Stimulated activated CD4-positive, alpha-beta T cell treated with anti-CD3 and anti-CD28 coated beads, Interleukin-12 subunit alpha, Interleukin-12 subunit beta, amount 100 ng/mL, for 4 hours (primary cell): Measurements from ENCODE around the gene CDHR1.
A peak's percentile ranks its signal among the peaks of the same experiment; 100 is the strongest.

Experiments used
- DNase-seq: peaks from one replicate; pipeline ENCODE4 v3.0.0-alpha.2; 2020

The CDHR1 gene

DNA sequence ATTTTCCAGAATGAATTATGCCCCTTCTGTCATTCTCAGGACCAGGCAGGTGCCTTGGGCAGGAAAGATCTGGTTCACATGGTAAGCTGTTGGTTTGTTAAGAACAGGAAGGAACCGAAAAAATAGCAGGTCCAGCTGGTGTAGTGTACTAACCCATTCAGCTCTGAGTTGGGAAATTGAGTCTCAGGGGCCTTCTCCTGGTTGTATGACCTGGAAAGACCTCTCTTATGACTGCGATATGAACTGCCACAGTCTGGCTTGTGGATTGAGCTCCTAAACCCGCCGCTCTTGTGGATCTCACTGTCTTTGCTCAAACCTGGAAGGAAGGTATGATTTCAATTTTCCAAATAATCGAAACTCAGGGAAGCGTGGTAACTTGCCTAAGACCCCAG, 42.5 kb downstream of the CDHR1 start:
- no peak for DNase-seq

DNA sequence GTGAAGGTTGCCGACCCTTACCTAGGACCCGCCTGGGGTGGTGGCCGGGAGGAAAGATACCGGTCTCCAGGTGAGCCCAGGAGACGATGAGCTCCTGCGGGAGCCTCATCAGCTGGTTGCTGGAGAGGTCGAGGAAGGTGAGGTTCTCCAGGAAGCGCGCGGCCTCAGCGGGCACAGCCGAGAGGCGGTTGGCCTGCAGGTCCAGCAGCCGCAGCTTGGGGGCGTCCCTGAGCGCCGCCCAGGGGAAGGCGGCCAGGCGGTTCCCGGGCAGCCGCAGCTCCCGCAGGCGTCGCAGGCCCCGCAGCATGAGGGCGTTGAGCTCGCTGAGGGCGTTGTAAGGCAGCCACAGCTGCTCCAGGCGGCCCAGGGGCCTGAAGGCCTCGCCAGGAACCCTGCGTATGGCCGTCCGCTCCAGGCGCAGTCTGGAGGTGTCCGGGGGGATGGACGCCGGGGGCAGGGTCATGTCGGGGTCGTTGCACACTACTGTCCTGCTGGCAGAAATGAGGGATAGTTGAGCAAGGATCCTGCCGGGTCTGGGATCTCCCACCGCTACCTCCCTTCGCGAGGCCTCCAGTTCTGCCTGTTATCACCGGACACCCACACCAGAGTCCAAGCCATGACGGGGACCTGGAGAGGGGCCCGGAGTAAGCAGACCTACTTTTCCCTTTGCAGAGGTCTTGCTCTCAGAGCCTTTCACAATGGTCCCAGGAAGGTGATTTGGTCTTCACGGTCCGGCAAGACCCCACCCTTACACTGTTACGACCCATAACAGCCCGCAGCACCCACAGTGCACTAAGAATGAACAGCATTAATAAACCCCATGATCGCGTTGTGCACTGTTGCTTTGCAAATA, 43.1 kb downstream of the CDHR1 start:
- no peak for DNase-seq

DNA sequence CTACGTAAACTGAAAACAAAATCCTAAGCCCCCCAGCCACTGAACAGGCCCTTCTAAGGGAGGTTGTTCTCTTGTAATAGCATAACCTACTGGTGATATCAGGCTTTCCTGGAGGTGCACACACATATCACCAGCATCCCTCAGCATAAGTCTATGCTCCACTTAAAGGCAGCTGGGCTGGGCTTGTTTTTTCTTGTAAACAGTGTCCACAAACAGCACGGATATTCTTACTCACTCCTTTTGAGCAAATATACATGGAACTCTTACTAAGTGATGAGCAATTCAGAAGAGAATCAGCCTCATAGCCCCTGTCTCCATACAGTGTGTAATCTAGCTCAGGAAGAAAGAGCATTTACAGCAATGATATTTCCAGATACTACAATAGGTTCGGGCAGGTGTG, 44.6 kb downstream of the CDHR1 start:
- no peak for DNase-seq

DNA sequence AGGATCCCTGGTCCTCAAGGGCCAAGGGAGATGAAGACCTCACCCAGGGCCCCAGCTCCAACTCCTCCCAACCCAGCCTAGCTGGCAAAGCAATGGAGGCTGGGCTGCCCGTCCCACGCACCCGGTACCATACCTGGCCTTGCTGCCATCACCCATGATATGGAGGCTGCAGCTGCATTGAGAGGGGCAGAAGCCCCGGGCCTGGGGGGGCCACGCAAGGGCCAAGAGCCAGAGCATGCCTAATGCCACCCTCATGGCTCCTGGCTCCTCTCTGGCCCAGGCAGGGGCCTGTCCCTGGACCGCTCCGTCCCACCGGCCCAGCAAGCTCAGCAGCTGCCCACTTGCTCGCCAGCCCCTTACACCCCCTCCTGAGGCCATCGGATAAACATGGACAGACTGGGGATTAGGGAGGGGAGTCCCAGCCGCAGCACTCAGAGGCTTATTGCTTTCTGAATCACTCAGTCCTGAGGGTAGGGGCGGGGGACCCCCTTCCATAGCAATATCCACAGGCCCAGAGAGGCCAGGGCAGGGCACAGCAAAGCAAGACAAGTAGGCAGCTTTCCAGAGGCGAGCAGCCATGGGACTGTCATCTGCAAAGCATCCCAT, 47.0 kb downstream of the CDHR1 start, which contains the start of gene LRIT1:
Gene LRIT1, minus strand, starts transcription at position 362 of the 606 bp plus-strand sequence. Its CDS starts 107 bp downstream, at position 255.
- DNase-seq = no peak

DNA sequence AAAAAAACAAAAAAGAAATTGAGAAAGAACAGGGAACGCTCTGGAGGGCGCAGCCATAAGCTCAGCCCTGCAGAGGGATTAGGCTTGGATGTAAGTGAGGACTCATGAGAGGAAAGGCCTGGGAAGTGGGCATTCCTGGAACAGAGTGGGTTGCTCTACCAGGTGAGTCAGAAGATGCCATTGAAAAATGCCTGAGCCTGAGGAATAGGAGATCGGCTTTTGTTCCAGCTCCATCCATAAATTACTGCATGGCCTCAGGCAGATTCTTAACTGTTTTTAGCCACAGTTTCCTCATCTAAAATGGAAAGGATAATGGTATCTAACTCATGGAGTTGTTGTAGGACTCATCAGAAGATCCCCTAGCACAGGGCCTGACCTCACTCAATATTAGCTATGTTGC, 49.4 kb downstream of the CDHR1 start:
- no peak for DNase-seq

DNA sequence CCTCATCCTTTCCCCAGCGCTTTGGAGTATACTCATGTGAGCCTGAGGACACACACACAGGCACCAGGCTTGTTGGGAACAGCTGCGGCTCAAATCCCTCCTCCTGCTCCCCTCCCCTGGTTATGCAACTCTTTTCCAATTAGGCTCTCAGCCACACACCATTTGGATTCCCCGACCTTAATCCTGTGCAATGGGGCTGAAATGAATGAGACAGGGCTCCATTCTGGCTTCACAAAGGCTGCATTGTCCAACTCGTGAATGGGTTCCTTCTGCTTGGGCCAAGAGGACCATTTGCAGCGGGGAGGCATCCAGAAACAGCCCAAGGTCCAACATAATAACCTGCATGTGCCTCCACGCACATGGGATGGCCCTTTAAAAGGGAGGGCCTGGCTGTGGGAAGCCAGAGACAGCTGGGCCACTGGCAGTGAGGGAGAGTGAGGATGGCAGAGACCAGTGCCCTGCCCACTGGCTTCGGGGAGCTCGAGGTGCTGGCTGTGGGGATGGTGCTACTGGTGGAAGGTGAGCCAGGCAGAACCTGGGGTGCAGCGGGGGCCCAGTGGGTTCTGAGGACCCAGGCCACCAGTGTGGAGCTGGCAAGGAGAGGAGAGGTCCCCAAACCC, 50.4 kb downstream of the CDHR1 start, which contains the start of gene RGR:
Gene RGR, plus strand, starts transcription at position 403 of the 620 bp plus-strand sequence. Its CDS starts 38 bp downstream, at position 441.
- DNase-seq = no peak

DNA sequence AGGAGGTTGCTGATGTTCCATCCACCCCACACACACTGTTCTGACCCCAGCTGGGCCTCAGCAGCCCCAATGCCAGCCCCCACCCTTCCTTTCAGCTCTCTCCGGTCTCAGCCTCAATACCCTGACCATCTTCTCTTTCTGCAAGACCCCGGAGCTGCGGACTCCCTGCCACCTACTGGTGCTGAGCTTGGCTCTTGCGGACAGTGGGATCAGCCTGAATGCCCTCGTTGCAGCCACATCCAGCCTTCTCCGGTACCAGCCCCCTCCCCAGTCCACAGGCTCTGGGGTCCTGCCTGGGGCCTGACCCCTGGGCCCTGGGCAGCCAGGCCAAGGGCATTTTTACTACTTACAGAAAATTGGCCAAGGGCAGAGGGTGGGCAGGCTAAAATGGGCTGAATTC, 53.2 kb downstream of the CDHR1 start:
- DNase-seq = no peak

DNA sequence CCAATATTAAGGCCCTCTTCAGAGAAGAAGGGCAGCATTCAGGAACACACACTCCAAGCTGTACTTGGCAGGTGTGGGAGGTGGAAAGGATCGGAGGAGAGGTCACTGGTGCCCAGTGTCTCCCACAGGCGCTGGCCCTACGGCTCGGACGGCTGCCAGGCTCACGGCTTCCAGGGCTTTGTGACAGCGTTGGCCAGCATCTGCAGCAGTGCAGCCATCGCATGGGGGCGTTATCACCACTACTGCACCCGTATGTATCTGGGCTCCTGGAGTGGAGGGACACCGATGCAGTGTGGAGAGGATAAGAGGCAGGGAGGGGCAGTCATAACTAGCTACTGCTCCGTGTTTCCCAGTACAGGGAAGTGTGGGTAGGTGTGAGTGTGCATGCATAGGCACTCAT, 54.5 kb downstream of the CDHR1 start:
- DNase-seq = no peak

DNA sequence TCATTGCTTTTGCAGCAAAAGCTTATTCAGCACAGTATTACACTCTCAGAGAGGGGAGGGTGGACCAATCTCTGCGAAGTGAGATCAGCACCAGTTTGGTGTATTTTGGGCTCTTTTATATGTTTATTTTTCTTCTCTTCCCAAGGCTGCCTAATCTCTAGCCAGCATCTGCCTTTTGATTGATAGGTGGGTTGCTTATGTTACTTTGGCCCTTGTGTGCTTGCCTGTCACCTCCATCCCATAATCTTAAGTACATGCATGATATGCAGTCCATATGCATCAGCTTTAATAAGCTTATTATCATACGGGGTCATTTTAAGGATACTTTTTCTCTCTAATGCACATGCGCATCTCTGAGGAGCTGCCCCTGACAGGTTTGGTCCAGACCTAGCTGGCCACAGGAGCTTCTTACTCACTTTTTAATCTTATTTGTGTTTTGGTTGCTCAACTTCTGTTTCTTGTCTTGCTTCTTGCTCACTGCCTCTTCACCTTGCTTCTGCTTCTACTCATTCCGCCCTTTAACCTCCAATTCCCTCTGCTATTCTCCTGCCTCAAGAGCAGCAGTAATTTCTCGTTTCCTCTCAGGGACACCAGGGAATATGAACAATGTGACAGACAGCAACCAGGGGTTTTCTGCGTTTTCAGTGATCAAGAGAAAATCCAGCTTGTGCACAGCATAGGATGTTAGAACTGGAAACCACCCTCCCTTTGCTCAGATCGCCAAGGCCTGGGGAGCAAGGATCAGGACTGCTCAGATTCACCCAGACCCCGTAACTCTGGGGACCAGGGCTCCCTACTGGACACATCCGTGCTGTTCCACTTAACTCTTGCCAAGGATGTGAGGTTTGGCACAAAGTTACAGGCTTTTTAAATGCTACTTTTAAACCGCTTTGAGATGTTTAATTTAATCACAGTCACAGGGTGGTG, 60.5 kb downstream of the CDHR1 start:
- no peak for DNase-seq

DNA sequence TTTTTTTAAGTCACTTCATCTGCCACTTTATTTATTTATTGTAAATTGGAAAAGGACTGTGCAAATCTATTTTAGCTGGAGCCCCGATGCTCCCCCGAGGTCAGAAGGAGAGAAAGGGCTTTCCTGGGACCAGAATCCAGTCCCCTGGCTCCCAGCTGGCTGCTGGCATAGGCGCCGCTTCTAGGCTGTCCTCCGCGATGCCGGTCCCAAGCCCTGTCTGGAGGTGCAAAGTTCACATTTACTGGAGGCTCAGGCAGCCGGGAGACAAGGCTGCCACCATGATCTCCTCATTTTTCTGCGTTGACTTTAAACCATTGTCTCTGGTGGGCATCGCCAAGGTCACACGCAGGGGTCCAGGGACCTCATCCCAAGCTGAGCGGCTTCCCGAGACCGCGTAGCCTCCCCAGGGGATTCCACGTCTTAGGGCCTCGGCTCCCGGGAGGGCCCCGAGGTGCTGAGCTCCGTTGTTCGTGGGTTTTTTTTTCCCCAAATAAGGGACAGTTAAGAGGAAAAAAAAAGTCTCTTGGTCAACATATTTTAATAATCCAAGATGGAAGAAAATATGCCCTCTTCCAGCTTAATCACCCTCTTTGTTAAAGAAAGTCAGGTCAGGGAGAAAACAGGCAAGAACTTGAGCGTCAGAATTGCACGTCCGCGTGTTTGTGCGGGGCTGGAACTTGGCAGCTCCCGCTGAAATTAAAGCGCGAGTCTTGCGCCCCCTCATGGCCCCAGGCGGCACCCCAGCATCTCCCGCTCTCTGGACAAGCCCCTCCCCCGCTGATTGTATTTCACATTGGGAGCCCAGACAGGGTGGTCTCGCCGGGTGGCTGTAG, 62.4 kb downstream of the CDHR1 start:
- DNase-seq = peak; percentile 38

DNA sequence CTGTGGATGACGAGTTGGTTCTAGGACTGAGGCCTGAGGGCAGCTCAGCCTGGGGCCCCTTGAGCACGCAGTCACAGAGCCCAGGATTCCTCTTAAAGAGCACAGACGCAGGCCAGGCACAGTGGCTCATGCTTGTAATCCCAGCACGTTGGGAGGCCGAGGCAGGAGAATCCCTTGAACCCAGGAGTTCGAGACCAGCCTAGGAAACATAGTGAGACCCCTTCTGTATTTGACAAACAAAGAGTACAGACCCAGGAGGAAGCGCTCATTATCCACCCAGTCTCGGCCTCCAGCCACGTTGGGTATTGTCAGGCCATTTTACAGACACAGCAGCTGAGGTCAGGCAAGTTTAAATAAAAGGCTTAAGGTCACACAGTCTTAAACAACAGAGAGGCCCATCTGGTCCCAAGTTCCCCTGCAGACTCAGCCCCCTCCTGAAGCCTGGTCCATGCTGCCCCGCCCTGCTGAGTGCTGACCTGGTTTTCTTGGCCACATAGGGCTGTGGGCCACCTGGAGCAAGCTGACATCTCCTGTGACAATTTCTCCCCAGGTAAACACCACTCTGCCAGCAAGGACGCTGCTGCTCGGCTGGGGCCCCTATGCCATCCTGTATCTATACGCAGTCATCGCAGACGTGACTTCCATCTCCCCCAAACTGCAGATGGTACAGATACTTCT, 63.1 kb downstream of the CDHR1 start:
- DNase-seq = no peak

DNA sequence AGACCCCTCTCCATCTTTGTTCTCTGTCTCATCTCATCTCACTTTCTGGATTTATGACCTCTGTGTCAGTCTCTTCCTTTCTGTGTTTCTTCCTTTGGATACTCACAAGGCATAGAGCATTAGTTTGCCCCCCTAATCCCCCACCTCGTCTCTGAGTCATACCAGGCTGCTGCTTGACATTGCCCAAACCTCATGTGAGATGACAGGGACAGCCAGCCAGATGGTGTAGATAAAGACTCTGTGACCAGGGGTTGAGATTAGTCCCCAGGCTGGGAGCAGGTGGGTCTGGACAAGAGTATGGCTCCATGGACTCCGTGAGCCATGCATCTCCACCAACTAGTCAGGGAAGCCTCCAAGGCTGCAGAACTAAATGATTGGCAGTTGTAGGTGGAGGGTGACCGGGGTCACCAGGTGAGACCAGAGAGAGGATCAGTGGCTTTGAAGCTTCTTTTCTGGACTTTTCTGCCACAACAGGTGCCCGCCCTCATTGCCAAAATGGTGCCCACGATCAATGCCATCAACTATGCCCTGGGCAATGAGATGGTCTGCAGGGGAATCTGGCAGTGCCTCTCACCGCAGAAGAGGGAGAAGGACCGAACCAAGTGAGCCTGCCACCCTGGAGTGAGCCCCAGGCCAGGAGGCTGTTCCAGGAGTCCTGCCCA, 63.8 kb downstream of the CDHR1 start:
- no peak for DNase-seq

DNA sequence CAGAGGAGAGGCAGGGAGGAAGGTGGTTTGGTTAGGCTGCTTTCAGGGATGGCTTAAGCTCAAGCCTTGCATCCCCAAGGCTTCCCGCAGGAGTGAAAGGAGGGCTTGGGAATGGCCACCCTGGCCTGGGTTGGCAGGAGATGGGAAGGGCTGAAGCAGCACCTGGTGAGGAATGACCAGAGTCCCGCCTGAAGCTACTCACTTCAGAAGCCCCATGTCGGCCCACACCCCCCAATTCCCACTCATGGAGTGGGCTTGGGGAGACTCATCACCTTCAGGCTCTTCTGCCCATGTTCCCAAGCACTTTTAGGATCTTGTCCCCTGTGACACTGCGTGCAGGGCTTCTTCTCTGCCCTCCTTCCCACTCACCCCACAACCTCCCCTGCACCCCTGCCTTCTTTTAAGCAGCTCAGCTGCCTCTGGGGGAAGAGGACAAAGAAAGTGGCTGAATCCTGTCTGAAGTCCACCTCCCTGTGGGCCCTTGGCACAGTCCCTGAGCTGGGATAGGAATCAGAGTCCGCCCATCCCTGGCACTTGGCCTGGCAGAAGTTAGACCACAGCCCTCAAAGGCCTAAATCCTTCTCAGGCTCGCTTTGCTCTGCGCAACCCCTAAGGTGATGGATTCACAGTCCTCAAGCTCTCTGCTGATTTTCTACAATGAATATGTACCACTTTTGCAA, 67.0 kb downstream of the CDHR1 start:
- DNase-seq = no peak

DNA sequence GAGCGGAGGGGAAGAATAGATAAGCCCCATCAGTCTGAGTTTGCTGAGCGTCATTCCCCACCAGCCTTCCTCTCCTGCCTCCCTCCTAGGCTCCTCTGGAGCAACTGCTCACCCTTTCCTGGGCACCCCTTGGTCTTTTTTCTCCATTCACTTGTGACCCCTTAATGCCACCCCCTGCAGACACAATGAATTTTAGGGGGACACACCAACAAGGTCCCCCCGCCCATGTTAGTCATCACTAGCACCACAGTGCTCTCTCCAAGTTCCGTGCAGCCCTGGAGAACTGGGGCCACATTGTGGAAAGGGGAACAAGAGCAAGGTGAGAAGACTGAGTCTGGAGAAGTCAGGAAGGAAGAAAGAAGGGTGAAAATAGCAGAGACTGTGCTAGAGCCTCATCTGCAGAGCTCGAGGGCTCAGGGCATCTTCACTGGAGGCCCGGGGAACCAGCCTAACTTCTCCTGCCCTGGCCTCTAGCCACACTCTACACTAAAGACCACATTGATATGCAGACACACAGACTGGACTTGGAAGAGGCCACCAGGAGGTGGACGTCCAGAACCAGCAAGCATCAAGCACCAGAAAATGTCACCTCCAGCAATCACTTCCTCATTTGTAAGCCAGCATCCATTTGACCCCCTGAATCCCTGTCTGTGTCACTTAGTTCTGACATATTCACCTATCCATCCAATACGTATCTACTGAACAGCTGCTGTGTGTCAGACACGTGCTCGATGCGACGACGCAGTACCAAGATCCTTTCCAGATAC, 68.0 kb downstream of the CDHR1 start:
- DNase-seq = no peak

DNA sequence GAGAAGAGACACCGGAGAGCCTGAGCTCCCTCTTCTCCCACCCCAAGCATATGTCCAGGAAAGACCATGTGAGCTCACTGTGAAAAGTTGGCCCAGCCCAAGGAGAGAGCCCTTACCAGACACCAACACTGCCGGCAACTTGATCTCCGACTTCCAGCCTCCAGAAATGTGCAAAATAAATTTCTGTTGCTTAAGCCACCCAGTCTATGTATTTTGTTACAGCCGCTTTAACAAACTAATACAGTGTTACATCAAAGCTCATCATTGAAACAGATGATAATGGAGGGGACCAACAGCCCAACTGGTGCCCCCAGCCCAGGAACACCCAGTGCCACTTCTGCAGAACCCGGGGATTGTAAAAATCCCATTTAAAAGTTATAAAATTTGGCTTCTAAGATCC, 69.4 kb downstream of the CDHR1 start:
- DNase-seq = no peak

DNA sequence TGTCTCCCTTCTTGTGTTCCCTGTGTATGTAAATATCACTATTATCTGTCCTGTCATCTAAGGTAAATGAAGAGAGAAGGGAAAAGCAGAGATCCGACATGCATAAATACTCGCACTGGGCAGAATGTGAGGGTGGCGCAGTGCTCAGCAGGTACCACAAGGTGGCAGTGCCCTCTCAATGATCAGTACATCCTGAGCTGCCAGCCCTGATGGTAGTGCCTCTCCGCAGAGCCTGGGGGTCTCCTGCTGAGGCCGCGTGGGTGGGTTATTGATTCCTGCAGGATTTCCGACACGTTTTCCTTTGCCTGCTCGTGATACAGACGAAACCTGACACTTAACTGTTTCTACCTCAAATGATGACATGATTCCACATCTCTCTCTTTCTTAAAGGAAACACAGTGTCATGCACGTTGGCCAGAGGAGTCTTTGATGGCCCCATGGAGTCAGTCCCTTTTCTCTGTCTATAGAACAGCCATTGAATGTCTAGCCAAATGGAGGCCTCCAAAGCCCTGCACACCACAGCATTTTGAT, 70.3 kb downstream of the CDHR1 start:
- DNase-seq = peak; percentile 64

DNA sequence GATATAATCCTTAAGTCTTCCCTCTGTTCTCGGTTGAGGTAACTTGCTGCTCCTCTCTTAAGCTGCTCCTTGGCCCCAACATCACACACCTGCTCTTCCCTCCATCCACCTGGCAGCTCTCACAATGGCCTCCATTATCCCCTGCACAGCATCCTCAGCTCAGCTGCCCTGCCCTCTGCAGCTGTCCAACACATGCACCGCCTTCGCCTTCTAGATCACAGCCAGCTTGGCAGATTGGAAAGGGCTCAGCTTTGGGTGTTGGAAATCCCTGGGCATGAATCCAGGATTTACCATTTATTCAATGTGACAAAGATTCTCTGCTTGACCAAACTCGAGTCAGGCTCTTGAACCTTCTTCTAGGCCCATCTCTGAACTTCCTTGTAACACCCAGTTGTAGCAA, 71.1 kb downstream of the CDHR1 start:
- DNase-seq = no peak

DNA sequence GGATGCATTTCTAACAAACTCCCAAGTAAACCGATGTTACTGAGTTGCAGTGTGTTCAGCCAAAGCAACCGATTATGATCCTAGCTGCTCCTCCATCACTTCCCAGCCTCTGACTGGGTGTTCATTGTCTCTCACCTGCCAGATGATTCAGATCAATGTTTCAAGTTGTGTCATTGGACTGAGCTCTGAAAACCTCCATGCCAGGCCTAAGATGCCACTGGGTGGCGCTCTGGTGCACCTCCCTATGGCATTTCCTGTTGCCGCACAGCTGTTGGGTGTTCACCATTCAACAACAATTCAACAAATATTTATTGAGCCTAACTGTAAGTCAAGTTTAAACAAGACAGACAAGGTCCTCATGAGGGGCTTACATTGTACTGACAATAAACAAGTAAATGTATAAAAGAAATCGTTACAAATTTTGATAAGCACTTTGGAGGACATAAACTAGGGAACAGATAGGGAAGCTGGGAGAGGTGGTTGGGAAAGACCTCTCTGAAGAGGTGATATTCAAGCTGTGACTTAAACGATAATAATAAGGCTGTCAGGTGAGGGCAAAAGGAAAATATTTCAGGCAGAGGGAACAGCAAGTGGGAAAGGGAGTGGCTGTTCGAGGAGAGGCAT, 73.3 kb downstream of the CDHR1 start:
- DNase-seq = peak; percentile 65

DNA sequence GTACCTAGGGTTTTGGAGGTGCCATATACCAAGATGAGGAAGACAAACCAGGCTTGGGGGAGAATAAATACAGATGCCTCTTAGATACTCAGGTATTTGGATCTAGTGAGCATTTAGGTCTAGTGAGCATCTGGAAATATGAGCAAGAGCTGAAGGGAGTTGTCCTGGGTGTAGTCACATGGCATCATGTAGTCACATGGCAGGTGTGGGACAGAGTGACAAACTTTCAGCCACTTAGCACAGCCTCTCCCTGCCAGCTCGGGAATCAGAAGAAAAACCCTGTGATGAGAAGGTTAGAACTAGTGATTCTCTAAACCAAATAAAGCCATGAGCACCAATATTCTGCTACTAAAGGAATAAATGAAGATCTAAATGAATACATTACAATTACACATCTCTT, 74.8 kb downstream of the CDHR1 start:
- no peak for DNase-seq
